CD4-positive, alpha-beta T cell treated with Interleukin-17A for 1 hour (primary cell): ENCODE results near the gene LRRC17.

Experiments
- DNase-seq: peaks from one replicate; pipeline ENCODE4 v3.0.0-alpha.2; 2020

The LRRC17 gene

GRCh38 chr7:102990642-102991041 lies 77.8 kb downstream of the LRRC17 start:
- DNase-seq = no peak

- no peak for DNase-seq
Measured at GRCh38 chr7:102991077-102991539, 78.3 kb downstream of the LRRC17 start.

GRCh38 chr7:102991540-102992214 lies 78.9 kb downstream of the LRRC17 start:
- no peak for DNase-seq

GRCh38 chr7:102992509-102992937 lies 79.7 kb downstream of the LRRC17 start:
- DNase-seq = no peak

GRCh38 chr7:102992938-102993717 lies 80.3 kb downstream of the LRRC17 start:
- DNase-seq = no peak

GRCh38 chr7:102993718-102994029 lies 80.9 kb downstream of the LRRC17 start:
- no peak for DNase-seq

- DNase-seq = no peak
Measured at GRCh38 chr7:102994567-102994966, 81.8 kb downstream of the LRRC17 start.
